Measurements from ENCODE around the gene GPR12.

The GPR12 gene

DNA sequence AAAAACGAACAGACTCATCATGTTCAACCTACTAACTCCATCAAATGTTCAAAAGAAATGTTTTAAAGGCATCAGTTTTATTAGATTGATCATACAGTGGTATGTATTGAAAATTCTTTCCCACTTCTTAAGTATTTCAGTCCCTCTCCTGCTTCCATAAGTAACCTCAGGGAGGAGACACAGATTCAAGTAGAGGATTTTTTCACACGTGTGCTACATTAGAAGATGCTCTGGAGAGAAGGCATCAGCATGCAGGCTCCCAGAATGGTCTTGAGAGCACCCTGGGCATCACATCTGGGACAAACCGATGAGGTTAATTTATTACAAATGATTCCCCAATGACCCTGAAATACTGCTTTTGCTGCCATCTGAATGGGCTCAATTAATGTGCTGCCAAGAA, 3.6 kb downstream of the GPR12 start:
- Histone ChIP-seq H3K4me2 (ENCODE audit: low read length) (no peak overlapping the region), H3K4me1 (ENCODE audit: control insufficient read depth, low read depth, low read length) (peaks cover 2% of the 10 kb centered on the region), H3K36me3 (ENCODE audit: control insufficient read depth, insufficient read depth, low read length) (no peaks in the 10 kb centered on the region), H3K79me2 (ENCODE audit: control insufficient read depth, insufficient read depth, low read length) (no peaks in the 10 kb centered on the region), H2BK120ac (ENCODE audit: low read depth, low read length) (no peak overlapping the region), H3K4me3 (ENCODE audit: low read length) (no peak overlapping the region), H2AK5ac (ENCODE audit: low read length) (no peak overlapping the region), H2BK5ac (ENCODE audit: low read length) (no peak overlapping the region), H4K8ac (ENCODE audit: low read depth, low read length) (no peak overlapping the region), H4K5ac (ENCODE audit: low read length) (no peak overlapping the region), H2BK15ac (replicated peaks; ENCODE audit: low read depth) (no peak overlapping the region), H3K23ac (ENCODE audit: low read length) (no peak overlapping the region), H3K18ac (ENCODE audit: low read length) (no peak overlapping the region), H3K79me1 (ENCODE audit: low read length) (no peaks in the 10 kb centered on the region), H3K56ac (ENCODE audit: low read length) (no peak overlapping the region), H3K27me3 (ENCODE audit: insufficient read depth, low read length, poor library complexity) (peaks cover 25% of the 10 kb centered on the region), H3K4ac (ENCODE audit: low read depth, low read length) (no peak overlapping the region), H3K9ac (ENCODE audit: low read length) (no peak overlapping the region), H3K27ac (ENCODE audit: low read depth, low read length) (no peak overlapping the region)
- DNase-seq: no peak
- no CpG with 5 or more reads among the region's 3 CpGs for WGBS (ENCODE audit: extremely low coverage, insufficient coverage, low lambda C conversion rate)

DNA sequence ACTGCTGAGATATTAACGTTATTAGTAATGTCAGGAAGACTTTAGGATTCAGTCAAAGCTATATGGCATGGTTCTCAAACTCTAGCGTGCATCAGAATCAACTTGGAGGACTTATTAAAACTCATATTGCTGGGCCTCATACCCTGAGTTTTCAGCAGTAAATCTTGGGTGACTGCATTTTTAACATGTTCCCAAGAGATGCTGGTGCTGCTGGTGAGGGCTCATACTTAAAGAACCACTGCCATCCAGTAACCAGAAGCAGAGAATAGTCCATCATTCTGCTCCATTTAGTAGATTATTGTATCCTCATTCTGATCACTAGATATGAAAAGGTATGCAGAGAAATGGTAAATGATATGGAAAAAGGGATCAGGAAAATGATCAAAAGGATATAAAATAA, 7.9 kb downstream of the GPR12 start:
- no peak overlapping the region for H3K4ac ChIP-seq (ENCODE audit: low read depth, low read length)
- H3K79me2 ChIP-seq (ENCODE audit: control insufficient read depth, insufficient read depth, low read length): no peaks in the 10 kb centered on the region
- no peak overlapping the region for H2BK15ac ChIP-seq (replicated peaks; ENCODE audit: low read depth)
- no peak overlapping the region for H2BK5ac ChIP-seq (ENCODE audit: low read length)
- H4K8ac ChIP-seq (ENCODE audit: low read depth, low read length): no peak overlapping the region
- H3K79me1 ChIP-seq (ENCODE audit: low read length): no peaks in the 10 kb centered on the region
- H3K23ac ChIP-seq (ENCODE audit: low read length): no peak overlapping the region
- H4K5ac ChIP-seq (ENCODE audit: low read length): no peak overlapping the region
- H2AK5ac ChIP-seq (ENCODE audit: low read length): no peak overlapping the region
- no peak overlapping the region for H3K4me3 ChIP-seq (ENCODE audit: low read length)
- no peak overlapping the region for H3K27ac ChIP-seq (ENCODE audit: low read depth, low read length)
- no peak overlapping the region for H3K18ac ChIP-seq (ENCODE audit: low read length)
- no peaks in the 10 kb centered on the region for H3K27me3 ChIP-seq (ENCODE audit: insufficient read depth, low read length, poor library complexity)
- H3K36me3 ChIP-seq (ENCODE audit: control insufficient read depth, insufficient read depth, low read length): no peaks in the 10 kb centered on the region
- H3K9ac ChIP-seq (ENCODE audit: low read length): no peak overlapping the region
- WGBS (ENCODE audit: extremely low coverage, insufficient coverage, low lambda C conversion rate): no CpG with 5 or more reads among the region's 2 CpGs
- H2BK120ac ChIP-seq (ENCODE audit: low read depth, low read length): no peak overlapping the region
- H3K56ac ChIP-seq (ENCODE audit: low read length): no peak overlapping the region
- H3K4me1 ChIP-seq (ENCODE audit: control insufficient read depth, low read depth, low read length): no peaks in the 10 kb centered on the region
- no peak overlapping the region for H3K4me2 ChIP-seq (ENCODE audit: low read length)
- no peak for DNase-seq

DNA sequence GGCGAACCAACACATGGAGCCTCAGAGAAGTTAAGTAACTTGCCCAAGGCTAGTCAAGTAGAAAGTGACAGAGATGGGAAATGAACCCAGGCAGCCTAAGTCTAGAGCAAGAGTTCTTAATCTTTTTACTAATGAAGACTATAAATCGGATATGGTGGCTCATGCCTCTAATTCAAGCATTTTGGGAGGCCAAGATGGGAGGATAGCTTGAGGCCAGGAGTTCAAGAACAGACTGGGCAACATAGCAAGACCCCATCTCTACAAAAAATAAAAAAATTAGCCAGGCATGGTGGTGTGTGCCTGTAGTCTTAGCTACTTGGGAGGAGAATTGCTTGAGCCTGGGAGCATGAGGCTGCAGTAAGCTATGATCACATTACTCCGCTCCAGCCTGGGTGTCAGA, 10.7 kb downstream of the GPR12 start:
- Histone ChIP-seq H3K27me3 (ENCODE audit: insufficient read depth, low read length, poor library complexity) (no peaks in the 10 kb centered on the region), H2BK120ac (ENCODE audit: low read depth, low read length) (no peak overlapping the region)
- WGBS (ENCODE audit: extremely low coverage, insufficient coverage, low lambda C conversion rate): no CpG with 5 or more reads among the region's 3 CpGs

DNA sequence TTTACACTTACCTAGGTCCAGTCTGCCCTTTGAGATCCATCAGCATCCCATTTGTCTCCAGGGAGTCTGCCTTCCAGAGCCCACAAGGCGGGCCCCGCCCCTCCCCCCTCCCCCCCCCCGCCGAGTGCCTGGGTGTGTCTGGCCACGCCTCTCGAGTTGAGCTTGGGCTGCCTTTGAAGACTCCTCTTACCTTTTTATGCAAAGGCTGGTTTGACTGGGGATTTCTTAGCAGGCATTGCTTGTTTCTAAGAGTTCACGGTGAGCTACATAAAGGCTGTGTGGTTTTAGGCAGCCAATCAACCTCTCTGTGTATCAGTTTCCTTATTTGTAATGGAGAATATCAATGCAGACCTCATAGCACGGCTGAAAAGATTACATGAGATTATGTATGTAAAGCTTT, 11.3 kb downstream of the GPR12 start:
- Histone ChIP-seq H3K27ac (ENCODE audit: low read depth, low read length) (no peak overlapping the region), H3K4ac (ENCODE audit: low read depth, low read length) (no peak overlapping the region), H3K18ac (ENCODE audit: low read length) (no peak overlapping the region), H2BK15ac (replicated peaks; ENCODE audit: low read depth) (no peak overlapping the region), H3K36me3 (ENCODE audit: control insufficient read depth, insufficient read depth, low read length) (no peaks in the 10 kb centered on the region), H3K27me3 (ENCODE audit: insufficient read depth, low read length, poor library complexity) (no peaks in the 10 kb centered on the region), H3K9ac (ENCODE audit: low read length) (no peak overlapping the region), H3K79me1 (ENCODE audit: low read length) (no peaks in the 10 kb centered on the region), H4K5ac (ENCODE audit: low read length) (no peak overlapping the region), H2BK120ac (ENCODE audit: low read depth, low read length) (no peak overlapping the region), H3K4me1 (ENCODE audit: control insufficient read depth, low read depth, low read length) (no peaks in the 10 kb centered on the region), H3K4me2 (ENCODE audit: low read length) (no peak overlapping the region), H4K8ac (ENCODE audit: low read depth, low read length) (no peak overlapping the region), H3K56ac (ENCODE audit: low read length) (no peak overlapping the region), H3K4me3 (ENCODE audit: low read length) (no peak overlapping the region), H3K23ac (ENCODE audit: low read length) (no peak overlapping the region), H2AK5ac (ENCODE audit: low read length) (no peak overlapping the region), H3K79me2 (ENCODE audit: control insufficient read depth, insufficient read depth, low read length) (no peaks in the 10 kb centered on the region), H2BK5ac (ENCODE audit: low read length) (no peak overlapping the region)
- DNase-seq: peak; percentile 20
- WGBS (ENCODE audit: extremely low coverage, insufficient coverage, low lambda C conversion rate): no CpG with 5 or more reads among the region's 8 CpGs

More for the DNA sequence above, 10.7 kb downstream of the GPR12 start:
- Histone ChIP-seq H3K9ac (ENCODE audit: low read length) (no peak overlapping the region), H3K4me2 (ENCODE audit: low read length) (no peak overlapping the region), H3K56ac (ENCODE audit: low read length) (no peak overlapping the region), H4K8ac (ENCODE audit: low read depth, low read length) (no peak overlapping the region), H3K4me3 (ENCODE audit: low read length) (no peak overlapping the region), H3K79me2 (ENCODE audit: control insufficient read depth, insufficient read depth, low read length) (no peaks in the 10 kb centered on the region), H3K27ac (ENCODE audit: low read depth, low read length) (no peak overlapping the region), H4K5ac (ENCODE audit: low read length) (no peak overlapping the region), H3K36me3 (ENCODE audit: control insufficient read depth, insufficient read depth, low read length) (no peaks in the 10 kb centered on the region), H3K18ac (ENCODE audit: low read length) (no peak overlapping the region), H3K79me1 (ENCODE audit: low read length) (no peaks in the 10 kb centered on the region), H2AK5ac (ENCODE audit: low read length) (no peak overlapping the region), H3K4me1 (ENCODE audit: control insufficient read depth, low read depth, low read length) (no peaks in the 10 kb centered on the region), H3K23ac (ENCODE audit: low read length) (no peak overlapping the region), H2BK15ac (replicated peaks; ENCODE audit: low read depth) (no peak overlapping the region), H2BK5ac (ENCODE audit: low read length) (no peak overlapping the region), H3K4ac (ENCODE audit: low read depth, low read length) (no peak overlapping the region)
- DNase-seq: no peak

DNA sequence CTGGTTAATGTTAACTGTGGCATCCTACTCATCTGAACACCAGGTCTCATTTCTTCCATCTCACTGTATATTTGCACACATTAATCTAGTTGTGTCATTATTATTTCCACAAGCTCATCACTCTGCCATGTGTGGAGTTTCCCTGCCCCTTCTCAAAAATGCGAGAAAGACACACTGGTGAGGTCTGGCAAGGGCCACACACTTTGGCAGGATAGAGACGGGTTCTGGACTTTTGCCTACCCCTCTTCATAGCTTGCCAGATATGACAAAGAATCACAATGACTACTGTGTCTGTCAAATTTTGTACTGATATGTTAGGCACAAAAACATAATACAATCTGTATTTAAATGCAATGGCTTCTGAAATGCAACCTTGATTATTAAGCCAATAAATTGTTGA, 12.9 kb downstream of the GPR12 start:
- H3K27ac ChIP-seq (ENCODE audit: low read depth, low read length): no peak overlapping the region
- no CpG with 5 or more reads among the region's 2 CpGs for WGBS (ENCODE audit: extremely low coverage, insufficient coverage, low lambda C conversion rate)

DNA sequence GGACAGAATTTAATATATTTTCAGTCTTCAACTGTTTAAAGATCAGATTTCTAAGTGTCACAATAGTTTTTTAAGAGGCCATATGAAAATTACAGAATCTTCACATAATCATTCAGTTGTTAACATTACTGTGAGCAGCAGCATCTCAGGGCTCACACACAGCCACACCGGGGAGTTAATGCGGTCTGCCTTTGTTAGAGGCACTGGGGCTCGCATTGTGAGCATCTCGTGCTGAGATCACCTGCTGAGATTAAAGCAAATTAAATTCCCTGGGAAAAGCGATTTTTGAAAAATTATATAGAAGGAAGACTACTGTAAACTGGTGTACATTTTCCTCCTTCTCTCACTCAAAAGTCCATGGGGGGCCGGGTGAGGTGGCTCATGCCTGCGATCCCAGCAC, 16.6 kb downstream of the GPR12 start:
- Histone ChIP-seq H3K27me3 (ENCODE audit: insufficient read depth, low read length, poor library complexity) (no peaks in the 10 kb centered on the region), H4K8ac (ENCODE audit: low read depth, low read length) (no peak overlapping the region), H2BK120ac (ENCODE audit: low read depth, low read length) (no peak overlapping the region), H3K4me2 (ENCODE audit: low read length) (no peak overlapping the region), H3K79me2 (ENCODE audit: control insufficient read depth, insufficient read depth, low read length) (no peaks in the 10 kb centered on the region), H3K4me1 (ENCODE audit: control insufficient read depth, low read depth, low read length) (no peaks in the 10 kb centered on the region), H3K23ac (ENCODE audit: low read length) (no peak overlapping the region), H3K18ac (ENCODE audit: low read length) (no peak overlapping the region), H2BK15ac (replicated peaks; ENCODE audit: low read depth) (no peak overlapping the region), H3K79me1 (ENCODE audit: low read length) (no peaks in the 10 kb centered on the region), H2BK5ac (ENCODE audit: low read length) (no peak overlapping the region), H3K9ac (ENCODE audit: low read length) (no peak overlapping the region), H2AK5ac (ENCODE audit: low read length) (no peak overlapping the region), H3K56ac (ENCODE audit: low read length) (no peak overlapping the region), H3K27ac (ENCODE audit: low read depth, low read length) (no peak overlapping the region), H3K36me3 (ENCODE audit: control insufficient read depth, insufficient read depth, low read length) (no peaks in the 10 kb centered on the region), H3K4ac (ENCODE audit: low read depth, low read length) (no peak overlapping the region), H4K5ac (ENCODE audit: low read length) (no peak overlapping the region), H3K4me3 (ENCODE audit: low read length) (no peak overlapping the region)
- no peak for DNase-seq
- WGBS (ENCODE audit: extremely low coverage, insufficient coverage, low lambda C conversion rate): no CpG with 5 or more reads among the region's 7 CpGs

More for the DNA sequence above, 12.9 kb downstream of the GPR12 start:
- no peak for DNase-seq
- Histone ChIP-seq H2BK120ac (ENCODE audit: low read depth, low read length) (no peak overlapping the region), H2BK15ac (replicated peaks; ENCODE audit: low read depth) (no peak overlapping the region), H3K27me3 (ENCODE audit: insufficient read depth, low read length, poor library complexity) (no peaks in the 10 kb centered on the region), H4K8ac (ENCODE audit: low read depth, low read length) (no peak overlapping the region), H3K79me2 (ENCODE audit: control insufficient read depth, insufficient read depth, low read length) (no peaks in the 10 kb centered on the region), H2BK5ac (ENCODE audit: low read length) (no peak overlapping the region), H3K4me2 (ENCODE audit: low read length) (no peak overlapping the region), H3K23ac (ENCODE audit: low read length) (no peak overlapping the region), H3K4me3 (ENCODE audit: low read length) (no peak overlapping the region), H3K9ac (ENCODE audit: low read length) (no peak overlapping the region), H3K36me3 (ENCODE audit: control insufficient read depth, insufficient read depth, low read length) (no peaks in the 10 kb centered on the region), H4K5ac (ENCODE audit: low read length) (no peak overlapping the region), H3K56ac (ENCODE audit: low read length) (no peak overlapping the region), H3K4me1 (ENCODE audit: control insufficient read depth, low read depth, low read length) (no peaks in the 10 kb centered on the region), H2AK5ac (ENCODE audit: low read length) (no peak overlapping the region), H3K79me1 (ENCODE audit: low read length) (no peaks in the 10 kb centered on the region), H3K18ac (ENCODE audit: low read length) (no peak overlapping the region), H3K4ac (ENCODE audit: low read depth, low read length) (no peak overlapping the region)

All from mesendoderm (in vitro differentiated cells).